OCI-LY3 (cell line): ENCODE measurements around the gene PRKCE.

Experiments
- H2AFZ ChIP-seq: fragments of 200-600, 300-600 bp; shearing (Covaris generic); 2 replicates; pipeline ENCODE4 v1.6.0; 2014; ENCODE audit warnings: antibody characterized with exemption, low read depth, low read length
- H3K27ac ChIP-seq: fragments of 200-600, 300-600 bp; sonication (generic); 2 replicates; pipeline ENCODE4 v1.5.1; 2014; ENCODE audit warnings: mild to moderate bottlenecking, low read length, moderate library complexity, mixed read lengths
- H3K27me3 ChIP-seq: fragments of 200-600, 300-600 bp; sonication (generic); 2 replicates; pipeline ENCODE4 v1.6.1; 2014; ENCODE audit warnings: low read depth, low read length, mixed read lengths
- H3K36me3 ChIP-seq: fragments of 200-600, 300-600 bp; sonication (generic); replicated peaks from 2 replicates; pipeline ENCODE3; 2014; ENCODE audit warnings: low read depth, low read length, mixed read lengths
- H3K4me1 ChIP-seq: fragments of 300-600, 200-600 bp; sonication (generic); 2 replicates; pipeline ENCODE4 v1.6.1; 2014; ENCODE audit warnings: low read length, mixed read lengths
- H3K4me2 ChIP-seq: fragments of 200-600, 300-600 bp; sonication (generic); 2 replicates; pipeline ENCODE4 v1.6.1; 2014; ENCODE audit warnings: low read length, mixed read lengths
- H3K4me3 ChIP-seq: fragments of 300-600, 200-600 bp; sonication (generic); 2 replicates; pipeline ENCODE4 v1.5.1; 2014; ENCODE audit warnings: antibody characterized with exemption, mild to moderate bottlenecking, low read length, moderate library complexity
- H3K79me2 ChIP-seq: fragments of 300-600, 200-600 bp; shearing (Covaris generic); 2 replicates; pipeline ENCODE4 v1.6.1; 2014; ENCODE audit warnings: mild to moderate bottlenecking, low read length, mixed read lengths
- H3K9ac ChIP-seq: fragments of 300-600, 200-600 bp; shearing (Covaris generic); 2 replicates; pipeline ENCODE4 v1.6.0; 2014; ENCODE audit warnings: mild to moderate bottlenecking, low read length, moderate library complexity
- H3K9me3 ChIP-seq: fragments of 200-600, 300-600 bp; shearing (Covaris generic); 2 replicates; pipeline ENCODE4 v1.6.1; 2014; ENCODE audit warnings: low read length, mixed read lengths; ENCODE audit not compliant: insufficient read depth
- H4K20me1 ChIP-seq: fragments of 200-600, 300-600 bp; sonication (generic); 2 replicates; pipeline ENCODE4 v1.6.1; 2016; ENCODE audit warnings: low read length, mixed read lengths; ENCODE audit not compliant: insufficient read depth
- EZH2phosphoT487 ChIP-seq: fragments of 200-600 bp; shearing (Covaris generic); IDR thresholded peaks from 2 replicates; pipeline ENCODE4 v1.6.1; 2018; ENCODE audit warnings: antibody characterized with exemption, mixed run types, low read depth
- TF ChIP-seq, protein P1 (sequence below): fragments of 200-600, 300-600 bp; sonication (generic); IDR thresholded peaks from 2 replicates; pipeline ENCODE4 v1.5.1; 2014; ENCODE audit warnings: antibody characterized with exemption, low read length, low read depth

The PRKCE gene

DNA sequence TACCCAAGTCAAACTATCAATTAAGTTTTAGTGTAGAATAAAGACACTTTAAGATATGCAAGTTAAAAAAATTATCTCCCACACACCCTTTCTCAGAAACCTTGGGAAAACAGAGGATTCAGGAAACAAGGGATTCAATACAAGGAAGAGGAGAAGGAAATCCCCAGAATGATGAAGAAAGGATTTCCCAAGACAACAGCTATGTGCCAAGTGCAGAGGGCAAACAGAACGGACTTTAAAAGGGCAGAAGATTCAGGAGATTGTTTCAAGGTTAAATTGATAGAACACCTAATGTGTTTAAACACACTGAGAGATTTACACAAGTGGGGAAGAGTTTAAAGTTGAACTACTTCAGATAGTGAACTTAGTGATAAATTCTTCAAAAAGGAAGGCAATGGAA is 574.3 kb downstream of the PRKCE start:
- TF ChIP-seq, protein P1, sequence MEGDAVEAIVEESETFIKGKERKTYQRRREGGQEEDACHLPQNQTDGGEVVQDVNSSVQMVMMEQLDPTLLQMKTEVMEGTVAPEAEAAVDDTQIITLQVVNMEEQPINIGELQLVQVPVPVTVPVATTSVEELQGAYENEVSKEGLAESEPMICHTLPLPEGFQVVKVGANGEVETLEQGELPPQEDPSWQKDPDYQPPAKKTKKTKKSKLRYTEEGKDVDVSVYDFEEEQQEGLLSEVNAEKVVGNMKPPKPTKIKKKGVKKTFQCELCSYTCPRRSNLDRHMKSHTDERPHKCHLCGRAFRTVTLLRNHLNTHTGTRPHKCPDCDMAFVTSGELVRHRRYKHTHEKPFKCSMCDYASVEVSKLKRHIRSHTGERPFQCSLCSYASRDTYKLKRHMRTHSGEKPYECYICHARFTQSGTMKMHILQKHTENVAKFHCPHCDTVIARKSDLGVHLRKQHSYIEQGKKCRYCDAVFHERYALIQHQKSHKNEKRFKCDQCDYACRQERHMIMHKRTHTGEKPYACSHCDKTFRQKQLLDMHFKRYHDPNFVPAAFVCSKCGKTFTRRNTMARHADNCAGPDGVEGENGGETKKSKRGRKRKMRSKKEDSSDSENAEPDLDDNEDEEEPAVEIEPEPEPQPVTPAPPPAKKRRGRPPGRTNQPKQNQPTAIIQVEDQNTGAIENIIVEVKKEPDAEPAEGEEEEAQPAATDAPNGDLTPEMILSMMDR, result no peak
- Histone ChIP-seq H3K79me2 (no peaks in the 10 kb centered on the region), H3K9ac (no peak overlapping the region), H3K9me3 (no peaks in the 10 kb centered on the region), H3K36me3 (no peaks in the 10 kb centered on the region), H3K27ac (no peak overlapping the region), H2AFZ (no peak overlapping the region), H3K4me2 (no peak overlapping the region), H3K27me3 (no peaks in the 10 kb centered on the region), H3K4me3 (no peak overlapping the region), H4K20me1 (no peaks in the 10 kb centered on the region), H3K4me1 (peaks cover 67% of the 10 kb centered on the region)

DNA sequence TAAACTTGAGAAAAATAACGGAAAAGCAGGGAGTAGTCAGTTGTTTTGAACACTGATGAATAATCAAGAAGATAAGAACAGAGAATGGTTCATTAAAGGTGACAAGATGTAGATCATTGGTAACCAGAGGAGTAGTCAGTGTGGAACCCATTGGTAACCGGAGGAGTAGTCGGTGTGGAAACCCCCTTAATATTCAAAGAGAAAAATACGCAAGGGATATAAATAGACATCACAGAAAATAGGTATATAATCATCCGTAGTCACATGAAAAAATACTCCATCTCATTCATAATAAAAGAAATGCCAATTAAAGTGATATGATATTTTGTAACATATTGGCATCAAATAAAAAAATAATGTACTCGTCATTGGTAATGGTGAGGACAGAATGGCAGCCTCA is 575.1 kb downstream of the PRKCE start:
- H3K4me2 ChIP-seq, result peak overlapping the region; percentile 65
- peaks cover 72% of the 10 kb centered on the region for H3K4me1 ChIP-seq
- no peak overlapping the region for H3K27ac ChIP-seq
- H2AFZ ChIP-seq, result peak overlapping the region; percentile 25; the same call in 1 of the 2 replicates
- no peak overlapping the region for H3K9ac ChIP-seq
- TF ChIP-seq, protein P1, result no peak
- TF ChIP-seq EZH2phosphoT487, result no peak
- H4K20me1 ChIP-seq, result no peaks in the 10 kb centered on the region
- no peaks in the 10 kb centered on the region for H3K79me2 ChIP-seq
- peak overlapping the region; percentile 24 for H3K4me3 ChIP-seq
- H3K36me3 ChIP-seq, result no peaks in the 10 kb centered on the region
- no peaks in the 10 kb centered on the region for H3K9me3 ChIP-seq
- H3K27me3 ChIP-seq, result no peaks in the 10 kb centered on the region

DNA sequence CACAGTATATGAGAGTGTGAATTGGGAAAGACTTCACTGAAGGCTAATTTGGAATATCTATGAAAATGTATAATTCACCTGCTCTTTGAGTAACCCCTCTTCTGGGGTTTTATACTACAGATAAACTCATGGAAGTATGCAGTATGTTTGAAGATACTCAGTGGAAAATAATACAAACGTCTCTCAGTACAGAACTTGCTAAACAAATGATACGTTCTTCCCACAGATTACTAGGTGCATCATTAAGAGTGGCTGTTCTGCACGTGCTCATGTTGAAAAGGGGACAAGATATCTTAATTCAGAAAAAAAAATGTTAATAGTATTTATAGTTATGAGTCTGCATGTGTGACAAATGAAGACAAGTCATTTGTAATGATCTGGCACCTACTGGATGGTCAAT is 575.5 kb downstream of the PRKCE start:
- peak overlapping the region; percentile 25; the same call in 1 of the 2 replicates for H2AFZ ChIP-seq
- no peaks in the 10 kb centered on the region for H3K9me3 ChIP-seq
- H4K20me1 ChIP-seq, result no peaks in the 10 kb centered on the region
- no peak overlapping the region for H3K9ac ChIP-seq
- H3K27ac ChIP-seq, result no peak overlapping the region
- H3K36me3 ChIP-seq, result no peaks in the 10 kb centered on the region
- peak overlapping the region; percentile 65 for H3K4me2 ChIP-seq
- H3K4me1 ChIP-seq, result peaks cover 76% of the 10 kb centered on the region
- no peaks in the 10 kb centered on the region for H3K27me3 ChIP-seq
- TF ChIP-seq EZH2phosphoT487, result no peak
- TF ChIP-seq, protein P1, result no peak
- no peaks in the 10 kb centered on the region for H3K79me2 ChIP-seq
- H3K4me3 ChIP-seq, result peak overlapping the region; percentile 24; the same call in 1 of the 2 replicates

DNA sequence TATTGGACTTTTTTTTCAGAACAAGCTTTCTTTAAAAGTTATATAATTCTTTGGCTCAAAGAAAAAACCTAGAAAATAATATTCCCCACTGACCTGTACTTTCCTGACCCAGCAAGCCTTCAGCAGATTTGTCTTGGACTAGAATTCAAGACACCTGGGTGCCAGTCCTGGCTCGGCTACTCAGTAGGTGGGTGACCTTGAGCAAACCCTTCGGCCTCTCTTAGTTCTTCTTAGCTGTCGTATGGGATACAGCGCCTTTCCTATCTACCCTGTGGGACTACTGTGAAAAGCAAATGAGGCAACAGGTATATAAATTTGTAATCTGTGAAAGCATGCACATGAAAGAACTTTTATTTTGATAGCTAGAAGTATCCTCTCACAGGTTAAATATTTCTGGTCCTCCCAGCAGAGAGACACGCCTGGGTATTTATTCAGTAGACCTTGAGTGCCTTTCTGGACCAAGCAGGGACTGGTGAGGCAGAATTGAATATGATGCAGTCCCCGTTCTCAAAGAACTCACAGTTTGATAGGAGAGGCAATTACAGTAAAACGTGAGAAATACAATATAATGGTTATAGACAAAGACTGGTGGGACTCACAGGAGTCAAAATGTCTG is 576.3 kb downstream of the PRKCE start:
- Histone ChIP-seq H3K79me2 (no peaks in the 10 kb centered on the region), H3K27me3 (no peaks in the 10 kb centered on the region), H3K36me3 (no peaks in the 10 kb centered on the region), H3K4me2 (no peak overlapping the region), H2AFZ (no peak overlapping the region), H3K4me3 (no peak overlapping the region), H3K27ac (no peak overlapping the region), H3K4me1 (peaks cover 84% of the 10 kb centered on the region), H3K9me3 (no peaks in the 10 kb centered on the region), H3K9ac (no peak overlapping the region), H4K20me1 (no peaks in the 10 kb centered on the region)
- TF ChIP-seq EZH2phosphoT487, result no peak
- TF ChIP-seq, protein P1, result no peak
